SH-SY5Y (cell line): ENCODE results near the gene THAP8.

Source experiments
- GATA2 ChIP-seq: IDR thresholded peaks from 2 replicates; pipeline ENCODE4 v1.6.1; 2011; ENCODE audit warnings: mild to moderate bottlenecking, low read depth, low read length
- GATA3 ChIP-seq: IDR thresholded peaks from 2 replicates; pipeline ENCODE4 v1.6.1; 2011; ENCODE audit warnings: low read depth, mild to moderate bottlenecking, low read length, moderate library complexity

DNA sequence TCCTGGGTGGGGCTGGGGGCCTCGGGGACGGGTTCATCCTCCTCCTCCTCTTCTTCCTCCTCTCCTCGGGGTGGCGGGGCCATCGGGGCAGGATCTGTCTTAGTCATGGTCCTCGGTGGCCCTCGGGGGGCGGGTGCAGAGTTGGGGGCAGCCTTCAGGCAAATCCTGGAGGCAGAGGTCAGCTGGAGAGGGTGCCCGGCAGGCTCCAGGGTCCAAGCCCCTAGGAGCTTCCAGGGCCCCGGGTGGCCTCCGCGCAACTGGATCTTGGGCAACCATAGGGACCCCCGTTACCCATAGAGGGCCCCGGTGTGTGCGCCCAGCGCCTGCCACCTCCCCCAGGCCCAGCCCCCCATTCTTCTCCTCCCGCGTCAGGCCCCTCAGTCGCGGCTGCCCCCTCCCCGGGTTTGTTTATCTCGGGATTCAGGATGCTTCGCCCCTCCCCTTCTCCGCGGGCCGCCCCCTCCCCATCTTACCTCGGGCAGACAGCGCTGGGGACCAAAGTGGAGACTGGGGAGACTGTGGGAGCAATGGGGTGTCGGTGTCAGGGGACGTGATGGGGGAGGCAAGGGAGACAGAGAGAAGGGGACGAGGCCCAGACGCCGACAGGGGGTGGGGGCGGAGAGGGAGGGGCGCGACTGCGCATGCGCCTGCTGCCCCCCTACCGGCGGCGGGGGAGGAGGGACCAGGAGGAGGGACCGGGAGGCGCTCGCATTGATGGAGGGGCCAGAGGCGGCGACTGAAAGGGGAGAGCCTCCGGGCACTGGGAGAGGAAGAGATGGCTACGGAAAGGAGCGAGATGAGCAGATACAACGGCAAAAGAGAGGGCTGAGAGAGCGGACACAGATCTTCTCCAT, 21.6 kb downstream of the THAP8 start, which contains the start of gene CLIP3:
- TF ChIP-seq GATA2 = peak; percentile 19; the same call in 1 of the 2 replicates
- no peak for TF ChIP-seq GATA3
